GM12878 (cell line): ENCODE results near the gene PSPN. TPM values are rescaled to one million over a fixed set of nuclear protein-coding genes. Genes with fewer than 3 reads are reported as not detected.
A peak's percentile ranks its signal among the peaks of the same experiment; 100 is the strongest.

Experiments used
- ATAC-seq: fragments of 200-7000 bp; cut with Tn5 transposase; 3 replicates; pipeline ENCODE4 v1.9.1; 2020; ENCODE audit warnings: mild to moderate bottlenecking, moderate library complexity
- BruUV-seq: library from RNA; stranded (reverse); fragments of 400-500 nt; replicated peaks from 2 replicates; lab custom pipeline; 2021; lab: Mats Ljungman, UMichigan
- CTCF ChIA-PET: fragments of 300-600 bp; sonication (Branson Sonifier 250); formaldehyde crosslinking; extraction: SDS; loops from one replicate; lab custom pipeline; 2021; ENCODE audit warnings: inconsistent platforms; lab: Yijun Ruan, JAX
- POLR2A ChIA-PET: fragments of 350-600 bp; formaldehyde crosslinking; extraction: SDS; loops from one replicate; lab custom pipeline; 2021; ENCODE audit warnings: inconsistent platforms; lab: Charles Lee
- RAD21 ChIA-PET: fragments of 300-600 bp; sonication (Branson Sonifier 250); formaldehyde crosslinking; loops from one replicate; lab custom pipeline; 2023; ENCODE audit warnings: antibody characterized with exemption; ENCODE audit not compliant: unreplicated experiment; lab: Charles Lee
- SMC1A ChIA-PET: fragments of 300-600 bp; sonication (Branson Sonifier 250); formaldehyde crosslinking; loops from one replicate; lab custom pipeline; 2023; ENCODE audit not compliant: unreplicated experiment, uncharacterized antibody; lab: Charles Lee
- DNase-seq: peaks from one replicate; pipeline ENCODE4 v3.0.0-alpha.2; 2011; ENCODE audit warnings: low read depth, low spot score
- FAIRE-seq: peaks from 3 replicates; lab custom pipeline; 2011; peaks lifted over from hg19 to GRCh38; lab: Jason Lieb, UNC
- H2AFZ ChIP-seq: 2 replicates; pipeline ENCODE4 v1.6.0; 2011; ENCODE audit warnings: low read depth, low read length, control low read depth; ENCODE audit not compliant: control insufficient read depth
- H3K27ac ChIP-seq: 2 replicates; pipeline ENCODE4 v1.5.1; 2011; ENCODE audit warnings: control low read depth; ENCODE audit not compliant: control insufficient read depth, insufficient read depth
- H3K27me3 ChIP-seq, 2 experiments: replicated peaks in 1 of 2; 2 replicates each; pipeline versions ENCODE4 v1.6.0 to v1.6.1; 2011; ENCODE audit warnings: low read length in 1 of 2; ENCODE audit not compliant: control insufficient read depth in 2 of 2, insufficient read depth in 2 of 2
- H3K36me3 ChIP-seq, 2 experiments: 2 replicates each; pipeline ENCODE4 v1.5.1; 2011; ENCODE audit warnings: low read length in 1 of 2; ENCODE audit not compliant: control insufficient read depth in 2 of 2, insufficient read depth in 2 of 2
- H3K4me1 ChIP-seq: 2 replicates; pipeline ENCODE4 v1.6.1; 2011; ENCODE audit warnings: mild to moderate bottlenecking, low read length, moderate library complexity, mixed read lengths; ENCODE audit not compliant: control insufficient read depth, insufficient read depth
- H3K4me2 ChIP-seq: 2 replicates; pipeline ENCODE4 v1.6.0; 2011; ENCODE audit warnings: control low read depth; ENCODE audit not compliant: control insufficient read depth, insufficient read depth
- H3K4me3 ChIP-seq: fragments of 200-600 bp; sonication (generic); 2 replicates; pipeline ENCODE4 v1.5.1; 2016
- H3K79me2 ChIP-seq: 2 replicates; pipeline ENCODE4 v1.6.0; 2011; ENCODE audit warnings: low read length; ENCODE audit not compliant: control insufficient read depth, insufficient read depth
- H3K9ac ChIP-seq: 2 replicates; pipeline ENCODE4 v1.8.0; 2011; ENCODE audit warnings: low read length, control low read depth, mixed read lengths; ENCODE audit not compliant: control insufficient read depth, insufficient read depth
- H3K9me3 ChIP-seq: replicated peaks from 3 replicates; pipeline ENCODE4 v1.5.1; 2011; ENCODE audit warnings: mild to moderate bottlenecking, low read length; ENCODE audit not compliant: control insufficient read depth, insufficient read depth
- H4K20me1 ChIP-seq: 2 replicates; pipeline ENCODE4 v1.6.0; 2011; ENCODE audit not compliant: control insufficient read depth, insufficient read depth
- CEBPB ChIP-seq, 2 experiments: fragments of 150-350 bp in 1 of 2; IDR thresholded peaks; 2 replicates each; pipeline ENCODE4 v1.6.1; 2012 to 2014; ENCODE audit warnings: low read depth in 2 of 2, low read length in 2 of 2, borderline replicate concordance in 1 of 2, inconsistent platforms in 1 of 2
- ETV6 ChIP-seq, 2 experiments: fragments of 450-650 bp in 1 of 2; IDR thresholded peaks in 1 of 2; conservative IDR thresholded peaks in 1 of 2; 2 replicates each; pipeline ENCODE4 v1.6.1; 2014; ENCODE audit warnings: antibody characterized with exemption in 1 of 2, borderline replicate concordance in 1 of 2, low read depth in 1 of 2, mild to moderate bottlenecking in 1 of 2, moderate library complexity in 1 of 2
- HDAC2 ChIP-seq: fragments of 200-600 bp; sonication (generic); IDR thresholded peaks from 2 replicates; pipeline ENCODE4 v1.6.1; 2017
- HDAC6 ChIP-seq: fragments of 200-600 bp; sonication (generic); IDR thresholded peaks from one replicate; pipeline ENCODE4 v1.8.0; 2017; ENCODE audit warnings: antibody characterized with exemption; ENCODE audit not compliant: unreplicated experiment
- NFIC ChIP-seq: IDR thresholded peaks from 2 replicates; pipeline ENCODE4 v1.6.1; 2012; ENCODE audit warnings: low read depth, mild to moderate bottlenecking, inconsistent platforms, low read length, moderate library complexity
- NR2C1 ChIP-seq: fragments of 450-650 bp; IDR thresholded peaks from 2 replicates; pipeline ENCODE4 v1.6.1; 2017; ENCODE audit warnings: antibody characterized with exemption, mild to moderate bottlenecking, moderate library complexity
- POLR2A ChIP-seq: IDR thresholded peaks from 2 replicates; pipeline ENCODE4 v1.6.1; 2011; ENCODE audit warnings: low read depth, mild to moderate bottlenecking, low read length
- ZNF207 ChIP-seq: fragments of 450-650 bp; IDR thresholded peaks from 2 replicates; pipeline ENCODE4 v1.6.1; 2014; ENCODE audit warnings: antibody characterized with exemption, mild to moderate bottlenecking, borderline replicate concordance
- WGBS: methylation state at CpG from one replicate; pipeline ENCODE4 v1.1.6; 2016; ENCODE audit warnings: low lambda C conversion rate; ENCODE audit not compliant: insufficient replicate concordance, insufficient coverage; ENCODE audit errors: missing lambda C conversion rate; 5-methylcytosine and 5-hydroxymethylcytosine counted together
- in situ Hi-C: fragments of 300-500 bp; cut with MboI; formaldehyde crosslinking; loops from 9 replicates; pipeline ENCODE4 v1.14.3; 2018; ENCODE audit warnings: mixed read lengths
- intact Hi-C: fragments of 100-400 bp; cut with micrococcal nuclease; formaldehyde crosslinking; loops from one replicate; pipeline ENCODE4 v1.14.2; 2022; ENCODE audit not compliant: unreplicated experiment
- polyA plus RNA-seq, 11 experiments: library from polyadenylated mRNA; depleted of rRNA in 4 of 11; unstranded in 6 of 11; stranded (reverse) in 5 of 11; fragments of >200 nt; fragmentation: Nextera tagmentation in 4 of 11; fragmentation: Illumina TruSeq in 1 of 11; extraction: Ambion mirVana in 4 of 11; extraction: Trizol in 1 of 11; gene quantifications; 1 replicate in 1 of 11; 2 replicates in 10 of 11; pipeline versions ENCODE4 v1.2.1 to v1.2.3, GENCODE V29; 2011 to 2016; ENCODE audit warnings: inconsistent platforms in 2 of 11, missing spikeins in 2 of 11, low read depth in 1 of 11
- total RNA-seq, 4 experiments: library from RNA; depleted of rRNA in 3 of 4; stranded (reverse); fragments of >200 nt in 3 of 4; fragmentation: Illumina TruSeq in 1 of 4; extraction: Trizol in 1 of 4; gene quantifications; 2 replicates each; pipeline versions ENCODE4 v1.2.1 to v1.2.3, GENCODE V29; 2013 to 2021
- TF ChIP-seq, protein P1 (sequence below): fragments of 450-650 bp; IDR thresholded peaks from 2 replicates; pipeline ENCODE4 v1.6.1; 2017; ENCODE audit warnings: antibody characterized with exemption, mild to moderate bottlenecking, moderate library complexity
- TF ChIP-seq, protein P2 (sequence below): fragments of 450-650 bp; IDR thresholded peaks from 2 replicates; pipeline ENCODE4 v1.6.1; 2017; ENCODE audit warnings: mild to moderate bottlenecking, low read depth, inconsistent platforms; ENCODE audit not compliant: poor library complexity, severe bottlenecking
- TF ChIP-seq, protein P3 (sequence below): IDR thresholded peaks from 2 replicates; pipeline ENCODE4 v1.6.1; 2012; ENCODE audit warnings: low read depth, low read length, improper control_type of control experiment

Gene PSPN
- total and polyA plus RNA-seq, 10 of the 15 experiments (the other 5 are each of a cell fraction or from before 2014, with no cell fraction given): 0.27 to 1.2 (median 0.66) TPM

DNA sequence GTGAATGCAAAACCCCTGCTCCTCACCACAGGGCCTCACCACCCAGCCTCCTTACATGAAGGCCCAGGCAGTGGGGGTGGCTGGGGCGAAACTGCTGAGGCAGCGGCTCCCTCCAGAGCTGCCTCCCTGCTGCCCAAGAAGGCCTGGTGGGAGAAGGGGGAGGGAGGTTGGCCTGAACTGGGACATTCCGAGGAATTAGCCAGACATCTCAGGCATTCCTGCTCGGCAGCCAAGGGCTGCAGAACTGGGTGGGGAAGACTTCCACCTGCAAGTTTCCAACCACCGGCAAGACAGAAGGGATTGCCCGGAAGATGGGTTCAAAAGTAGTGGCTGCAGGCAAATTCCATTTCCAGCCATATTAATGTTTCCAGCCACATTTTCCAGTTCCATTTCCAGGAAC, 2.3 kb upstream of the PSPN start:
- intact Hi-C loops: no loop called here

DNA sequence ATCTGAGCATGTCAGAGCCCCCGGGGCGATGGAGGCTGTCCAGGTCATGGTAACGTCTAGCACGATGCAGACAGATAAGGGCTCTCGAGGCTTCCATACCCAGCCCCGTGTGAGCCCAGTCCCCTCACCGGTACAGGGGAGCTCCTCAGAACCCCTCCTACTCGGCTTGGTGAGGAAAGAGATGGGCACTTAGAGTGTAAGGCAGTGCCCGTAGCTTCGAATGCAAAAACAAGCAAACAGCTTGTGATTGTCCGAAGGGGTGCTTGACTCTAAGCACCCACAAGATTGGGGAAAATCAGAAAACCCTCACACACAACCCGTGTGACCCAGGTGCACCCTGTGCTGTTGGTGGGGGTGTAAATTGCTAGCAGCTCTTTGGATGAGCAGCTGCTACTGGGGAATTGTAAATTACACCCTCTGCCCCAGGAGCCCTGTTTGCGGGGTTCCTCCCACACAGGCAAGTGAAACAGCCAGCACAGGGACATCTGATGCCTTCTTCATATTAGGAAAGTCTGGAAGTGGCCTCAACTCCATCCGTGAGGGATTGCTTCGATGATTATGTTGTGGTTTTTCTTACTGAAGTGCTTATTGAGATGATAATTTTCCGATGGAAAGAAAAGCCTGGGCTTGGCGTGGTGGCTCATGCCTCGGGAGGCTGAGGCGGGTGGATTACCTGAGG, 918 bp upstream of the PSPN start:
- Histone ChIP-seq H3K36me3 (peaks cover 14 to 20% of the 10 kb centered on the region in 2 experiments), H3K79me2 (no peaks in the 10 kb centered on the region; the same call in 1 of the 2 replicates), H3K27ac (no peak overlapping the region), H3K27me3 (no peaks in the 10 kb centered on the region), H2AFZ (no peak overlapping the region), H3K9ac (no peak overlapping the region), H3K4me1 (peaks cover 2% of the 10 kb centered on the region; the same call in 1 of the 2 replicates), H4K20me1 (no peaks in the 10 kb centered on the region), H3K4me2 (no peak overlapping the region), H3K4me3 (no peak overlapping the region), H3K9me3 (peaks cover 1% of the 10 kb centered on the region; the same call in 1 of the 3 replicates)
- 76% methylated on average over 19 of the region's 19 CpGs for WGBS
- BruUV-seq: no TSS peak
- FAIRE-seq: no peak
- DNase-seq: no peak
- ATAC-seq: no peak
- ChIA-PET POLR2A (interaction anchor here (0.5 kb wide), 1 partner anchor 14 kb away, joined by 3 read pairs; no protein-coding TSS in a partner anchor), SMC1A (no interaction called here), CTCF (no interaction called here), RAD21 (no interaction called here)
- intact Hi-C loops (no loop called here), in situ Hi-C loops (no loop called here)
- TF ChIP-seq ZNF207 (no peak), HDAC2 (no peak), HDAC6 (no peak), CEBPB (IDR thresholded peaks at IDR 0.05; ENCODE audit: borderline replicate concordance in 1 of 2, low read depth in 2 of 2, low read length in 2 of 2) (no peak), NFIC (no peak), ETV6 (conservative IDR thresholded peaks at IDR 0.05 in 1 of 2, IDR thresholded peaks at IDR 0.05 in 1 of 2; ENCODE audit: borderline replicate concordance in 1 of 2, low read depth in 1 of 2) (no peak), NR2C1 (no peak)
- TF ChIP-seq, protein P1, sequence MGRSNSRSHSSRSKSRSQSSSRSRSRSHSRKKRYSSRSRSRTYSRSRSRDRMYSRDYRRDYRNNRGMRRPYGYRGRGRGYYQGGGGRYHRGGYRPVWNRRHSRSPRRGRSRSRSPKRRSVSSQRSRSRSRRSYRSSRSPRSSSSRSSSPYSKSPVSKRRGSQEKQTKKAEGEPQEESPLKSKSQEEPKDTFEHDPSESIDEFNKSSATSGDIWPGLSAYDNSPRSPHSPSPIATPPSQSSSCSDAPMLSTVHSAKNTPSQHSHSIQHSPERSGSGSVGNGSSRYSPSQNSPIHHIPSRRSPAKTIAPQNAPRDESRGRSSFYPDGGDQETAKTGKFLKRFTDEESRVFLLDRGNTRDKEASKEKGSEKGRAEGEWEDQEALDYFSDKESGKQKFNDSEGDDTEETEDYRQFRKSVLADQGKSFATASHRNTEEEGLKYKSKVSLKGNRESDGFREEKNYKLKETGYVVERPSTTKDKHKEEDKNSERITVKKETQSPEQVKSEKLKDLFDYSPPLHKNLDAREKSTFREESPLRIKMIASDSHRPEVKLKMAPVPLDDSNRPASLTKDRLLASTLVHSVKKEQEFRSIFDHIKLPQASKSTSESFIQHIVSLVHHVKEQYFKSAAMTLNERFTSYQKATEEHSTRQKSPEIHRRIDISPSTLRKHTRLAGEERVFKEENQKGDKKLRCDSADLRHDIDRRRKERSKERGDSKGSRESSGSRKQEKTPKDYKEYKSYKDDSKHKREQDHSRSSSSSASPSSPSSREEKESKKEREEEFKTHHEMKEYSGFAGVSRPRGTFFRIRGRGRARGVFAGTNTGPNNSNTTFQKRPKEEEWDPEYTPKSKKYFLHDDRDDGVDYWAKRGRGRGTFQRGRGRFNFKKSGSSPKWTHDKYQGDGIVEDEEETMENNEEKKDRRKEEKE: no peak
- TF ChIP-seq, protein P2, sequence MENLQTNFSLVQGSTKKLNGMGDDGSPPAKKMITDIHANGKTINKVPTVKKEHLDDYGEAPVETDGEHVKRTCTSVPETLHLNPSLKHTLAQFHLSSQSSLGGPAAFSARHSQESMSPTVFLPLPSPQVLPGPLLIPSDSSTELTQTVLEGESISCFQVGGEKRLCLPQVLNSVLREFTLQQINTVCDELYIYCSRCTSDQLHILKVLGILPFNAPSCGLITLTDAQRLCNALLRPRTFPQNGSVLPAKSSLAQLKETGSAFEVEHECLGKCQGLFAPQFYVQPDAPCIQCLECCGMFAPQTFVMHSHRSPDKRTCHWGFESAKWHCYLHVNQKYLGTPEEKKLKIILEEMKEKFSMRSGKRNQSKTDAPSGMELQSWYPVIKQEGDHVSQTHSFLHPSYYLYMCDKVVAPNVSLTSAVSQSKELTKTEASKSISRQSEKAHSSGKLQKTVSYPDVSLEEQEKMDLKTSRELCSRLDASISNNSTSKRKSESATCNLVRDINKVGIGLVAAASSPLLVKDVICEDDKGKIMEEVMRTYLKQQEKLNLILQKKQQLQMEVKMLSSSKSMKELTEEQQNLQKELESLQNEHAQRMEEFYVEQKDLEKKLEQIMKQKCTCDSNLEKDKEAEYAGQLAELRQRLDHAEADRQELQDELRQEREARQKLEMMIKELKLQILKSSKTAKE: no peak

More for the DNA sequence above, 2.3 kb upstream of the PSPN start:
- Histone ChIP-seq H2AFZ (no peak overlapping the region), H3K4me1 (no peaks in the 10 kb centered on the region), H3K79me2 (no peaks in the 10 kb centered on the region; the same call in 1 of the 2 replicates), H3K27me3 (no peaks in the 10 kb centered on the region), H3K27ac (no peak overlapping the region), H4K20me1 (no peaks in the 10 kb centered on the region), H3K9me3 (peaks cover 1% of the 10 kb centered on the region; the same call in 1 of the 3 replicates), H3K36me3 (peaks cover 18 to 23% of the 10 kb centered on the region in 2 experiments), H3K9ac (no peak overlapping the region), H3K4me2 (no peak overlapping the region), H3K4me3 (no peak overlapping the region)
- DNase-seq: no peak
- 93% methylated on average over 6 of the region's 6 CpGs for WGBS
- BruUV-seq: no TSS peak
- no peak for ATAC-seq
- ChIA-PET RAD21 (no interaction called here), POLR2A (no interaction called here), SMC1A (no interaction called here), CTCF (no interaction called here)
- FAIRE-seq: no peak
- in situ Hi-C loops: no loop called here
- peak; percentile 33; the same call in 1 of the 2 replicates for TF ChIP-seq POLR2A
- TF ChIP-seq, protein P3, sequence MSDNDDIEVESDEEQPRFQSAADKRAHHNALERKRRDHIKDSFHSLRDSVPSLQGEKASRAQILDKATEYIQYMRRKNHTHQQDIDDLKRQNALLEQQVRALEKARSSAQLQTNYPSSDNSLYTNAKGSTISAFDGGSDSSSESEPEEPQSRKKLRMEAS: no peak
